Endodermal cell (in vitro differentiated cells): ENCODE results near the gene PLXNB3. TPM values are rescaled to one million over a fixed set of nuclear protein-coding genes. Genes with fewer than 3 reads are reported as not detected.
A peak's percentile ranks its signal among the peaks of the same experiment; 100 is the strongest.

Source experiments
- DNase-seq: peaks from one replicate; pipeline ENCODE4 v3.0.0-alpha.2; 2017
- H3K27ac ChIP-seq: 2 replicates; pipeline ENCODE4 v1.5.1; 2013; ENCODE audit warnings: mild to moderate bottlenecking, low read depth, low read length, moderate library complexity
- H3K27me3 ChIP-seq: 2 replicates; pipeline ENCODE4 v1.6.1; 2013; ENCODE audit warnings: mild to moderate bottlenecking, low read length, moderate library complexity; ENCODE audit not compliant: insufficient read depth, control insufficient read depth, poor library complexity, severe bottlenecking
- H3K36me3 ChIP-seq: 2 replicates; pipeline ENCODE4 v1.7.0; 2013; ENCODE audit warnings: mild to moderate bottlenecking, low read length, moderate library complexity; ENCODE audit not compliant: control insufficient read depth, insufficient read depth
- H3K4me1 ChIP-seq: one replicate; pipeline ENCODE4 v1.7.0; 2013; ENCODE audit warnings: low read length; ENCODE audit not compliant: control insufficient read depth, insufficient read depth
- H3K4me3 ChIP-seq: 2 replicates; pipeline ENCODE4 v1.5.1; 2013; ENCODE audit warnings: mild to moderate bottlenecking, low read length, moderate library complexity
- H3K9ac ChIP-seq: 2 replicates; pipeline ENCODE4 v1.6.1; 2013; ENCODE audit warnings: mild to moderate bottlenecking, low read length, moderate library complexity; ENCODE audit not compliant: poor library complexity, severe bottlenecking; ENCODE audit errors: extremely low read depth
- H3K9me3 ChIP-seq: 2 replicates; pipeline ENCODE4 v1.6.1; 2013; ENCODE audit warnings: mild to moderate bottlenecking, low read length, moderate library complexity; ENCODE audit not compliant: control insufficient read depth
- H3K27ac Mint-ChIP-seq: 2 replicates; pipeline ENCODE4 v1.8.0; 2020; ENCODE audit warnings: mixed read lengths
- H3K27me3 Mint-ChIP-seq: 2 replicates; pipeline ENCODE4 v1.8.0; 2021; ENCODE audit warnings: mild to moderate bottlenecking, mixed read lengths; ENCODE audit not compliant: insufficient read depth
- H3K36me3 Mint-ChIP-seq: 2 replicates; pipeline ENCODE4 v1.8.0; 2020; ENCODE audit warnings: low read depth, mixed read lengths
- H3K4me1 Mint-ChIP-seq: 2 replicates; pipeline ENCODE4 v1.8.0; 2020; ENCODE audit warnings: mixed read lengths
- H3K4me3 Mint-ChIP-seq: 2 replicates; pipeline ENCODE4 v1.8.0; 2020; ENCODE audit warnings: mild to moderate bottlenecking, moderate library complexity, mixed read lengths
- H3K9me3 Mint-ChIP-seq: 2 replicates; pipeline ENCODE4 v1.8.0; 2020; ENCODE audit warnings: mild to moderate bottlenecking, mixed read lengths
- WGBS, 2 experiments: methylation state at CpG; one replicate each; pipeline versions ENCODE4 v1.1.5 to v1.1.7; 2013; ENCODE audit warnings: missing lambda C conversion rate in 2 of 2, mixed read lengths in 1 of 2; ENCODE audit not compliant: insufficient coverage in 1 of 2, insufficient read length in 1 of 2; 5-methylcytosine and 5-hydroxymethylcytosine counted together
- total RNA-seq, 2 donors: library from RNA; stranded (reverse); fragmentation: NEBNext Ultra II Directional in 1 of 2; extraction: Animal tissue kit (Norgen Biotek cat#: 25700) in 1 of 2; gene quantifications; 2 replicates in 1 of 2; 3 replicates in 1 of 2; pipeline ENCODE4 v1.2.1, GENCODE V29; 2021
- TF ChIP-seq, protein P1 (sequence below): fragments of 200-600 bp; sonication (generic); conservative IDR thresholded peaks from 2 replicates; pipeline ENCODE4 v1.5.0; 2021; ENCODE audit warnings: antibody characterized with exemption, mild to moderate bottlenecking

PLXNB3 gene
- total RNA-seq, 2 donors from 2014 or later: 1.1 TPM

DNA sequence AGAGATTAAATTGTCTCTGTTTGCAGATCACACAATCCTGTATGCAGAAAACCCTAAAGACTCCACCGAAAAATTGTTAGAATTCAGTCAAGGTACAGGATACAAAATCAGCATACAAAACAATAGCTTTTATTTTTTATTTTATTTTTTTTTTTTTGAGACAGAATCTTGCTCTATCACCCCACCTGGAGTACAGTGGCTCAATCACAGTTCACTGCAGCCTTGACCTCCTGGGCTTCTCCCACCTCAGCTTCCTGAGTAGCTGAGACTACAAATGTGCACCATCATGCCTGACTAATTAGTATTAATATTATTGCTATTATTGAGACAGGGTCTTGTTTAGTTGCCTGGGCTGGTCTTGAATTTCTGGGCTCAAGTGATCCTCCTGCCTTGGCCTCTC lies 8.9 kb upstream of the PLXNB3 start:
- H3K9me3 Mint-ChIP-seq: peaks cover 73% of the 10 kb centered on the region
- H3K4me3 ChIP-seq: no peak overlapping the region
- no peak overlapping the region for H3K4me3 Mint-ChIP-seq
- no peaks in the 10 kb centered on the region for H3K4me1 ChIP-seq
- no peaks in the 10 kb centered on the region for H3K27me3 ChIP-seq
- H3K36me3 Mint-ChIP-seq: no peaks in the 10 kb centered on the region
- WGBS, 2 experiments: no CpG with 5 or more reads among the region's 1 CpG
- DNase-seq: peak; percentile 30
- peaks cover 5% of the 10 kb centered on the region for H3K9me3 ChIP-seq
- no peaks in the 10 kb centered on the region for H3K4me1 Mint-ChIP-seq
- TF ChIP-seq, protein P1, sequence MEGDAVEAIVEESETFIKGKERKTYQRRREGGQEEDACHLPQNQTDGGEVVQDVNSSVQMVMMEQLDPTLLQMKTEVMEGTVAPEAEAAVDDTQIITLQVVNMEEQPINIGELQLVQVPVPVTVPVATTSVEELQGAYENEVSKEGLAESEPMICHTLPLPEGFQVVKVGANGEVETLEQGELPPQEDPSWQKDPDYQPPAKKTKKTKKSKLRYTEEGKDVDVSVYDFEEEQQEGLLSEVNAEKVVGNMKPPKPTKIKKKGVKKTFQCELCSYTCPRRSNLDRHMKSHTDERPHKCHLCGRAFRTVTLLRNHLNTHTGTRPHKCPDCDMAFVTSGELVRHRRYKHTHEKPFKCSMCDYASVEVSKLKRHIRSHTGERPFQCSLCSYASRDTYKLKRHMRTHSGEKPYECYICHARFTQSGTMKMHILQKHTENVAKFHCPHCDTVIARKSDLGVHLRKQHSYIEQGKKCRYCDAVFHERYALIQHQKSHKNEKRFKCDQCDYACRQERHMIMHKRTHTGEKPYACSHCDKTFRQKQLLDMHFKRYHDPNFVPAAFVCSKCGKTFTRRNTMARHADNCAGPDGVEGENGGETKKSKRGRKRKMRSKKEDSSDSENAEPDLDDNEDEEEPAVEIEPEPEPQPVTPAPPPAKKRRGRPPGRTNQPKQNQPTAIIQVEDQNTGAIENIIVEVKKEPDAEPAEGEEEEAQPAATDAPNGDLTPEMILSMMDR: peak; percentile 35
- H3K27ac Mint-ChIP-seq: no peak overlapping the region
- H3K27ac ChIP-seq: no peak overlapping the region
- H3K36me3 ChIP-seq: no peaks in the 10 kb centered on the region
- peaks cover under 1% of the 10 kb centered on the region for H3K27me3 Mint-ChIP-seq
- no peak overlapping the region for H3K9ac ChIP-seq

DNA sequence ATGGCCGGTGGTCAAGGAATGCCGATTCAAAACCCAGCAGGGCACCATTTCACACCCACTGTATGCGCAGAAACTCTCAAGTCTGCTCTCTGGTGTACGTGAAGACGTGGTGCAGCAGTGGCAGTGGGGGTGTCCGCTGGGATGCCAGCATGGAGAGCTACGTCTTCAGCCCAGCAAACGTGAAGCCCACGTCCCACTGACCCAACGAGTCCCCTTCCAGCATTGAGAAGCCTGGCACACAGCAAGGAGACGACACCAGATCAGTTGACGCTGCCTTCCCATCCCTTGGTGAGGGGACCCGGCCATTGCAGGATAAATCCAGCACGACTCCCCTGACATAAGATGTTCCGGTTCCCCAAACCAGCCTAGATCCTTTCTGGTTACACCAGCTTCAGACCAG lies 2.2 kb upstream of the PLXNB3 start:
- Histone ChIP-seq H3K9me3 (no peaks in the 10 kb centered on the region), H3K27ac (no peak overlapping the region), H3K4me3 (no peak overlapping the region), H3K9ac (no peak overlapping the region), H3K4me1 (no peaks in the 10 kb centered on the region), H3K27me3 (no peaks in the 10 kb centered on the region), H3K36me3 (no peaks in the 10 kb centered on the region)
- peaks cover 5% of the 10 kb centered on the region for H3K27me3 Mint-ChIP-seq
- H3K4me3 Mint-ChIP-seq: no peak overlapping the region
- no peaks in the 10 kb centered on the region for H3K36me3 Mint-ChIP-seq
- H3K27ac Mint-ChIP-seq: no peak overlapping the region
- no peaks in the 10 kb centered on the region for H3K4me1 Mint-ChIP-seq
- DNase-seq: peak; percentile 26
- H3K9me3 Mint-ChIP-seq: peaks cover 58% of the 10 kb centered on the region
- TF ChIP-seq, protein P1: no peak
- 84 to 92% methylated on average over 7 to 15 of the region's 15 CpGs for WGBS, 2 experiments

DNA sequence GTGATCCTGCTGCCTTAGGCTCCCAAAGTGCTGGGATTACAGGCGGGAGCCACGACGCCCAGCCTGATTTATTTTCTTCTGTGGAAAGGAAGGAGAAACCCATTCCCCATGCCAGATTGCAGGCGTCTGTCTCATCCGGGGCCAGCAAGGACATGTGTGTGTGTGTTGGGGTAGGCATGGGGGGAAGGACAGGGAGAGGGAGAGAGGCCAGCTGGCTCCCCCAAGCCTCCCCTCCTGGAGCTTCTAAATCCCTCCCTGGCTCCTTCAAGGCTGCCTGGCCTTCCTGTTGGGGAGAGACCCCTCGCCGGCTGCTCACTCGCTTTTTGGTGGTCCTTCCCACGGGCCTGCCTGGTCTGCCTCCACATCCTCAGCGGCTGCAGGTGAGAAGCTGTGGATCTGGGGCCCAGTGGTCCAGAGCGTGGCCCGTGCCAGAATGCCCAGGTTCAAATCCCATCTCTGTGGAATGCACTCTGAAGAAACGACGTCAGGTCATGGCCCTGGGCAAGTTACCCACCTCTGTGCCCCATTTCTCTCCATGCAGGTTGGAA lies 1.3 kb upstream of the PLXNB3 start:
- Mint-ChIP-seq H3K36me3 (no peaks in the 10 kb centered on the region), H3K27ac (no peak overlapping the region), H3K4me3 (no peak overlapping the region), H3K9me3 (peaks cover 51% of the 10 kb centered on the region), H3K4me1 (no peaks in the 10 kb centered on the region), H3K27me3 (peaks cover 5% of the 10 kb centered on the region)
- 93% methylated on average over 12 of the region's 14 CpGs; no CpG with 5 or more reads in 1 of the 2 experiments for WGBS, 2 experiments
- DNase-seq: peak; percentile 26
- TF ChIP-seq, protein P1: no peak
- Histone ChIP-seq H3K27me3 (no peaks in the 10 kb centered on the region), H3K36me3 (no peaks in the 10 kb centered on the region), H3K4me3 (no peak overlapping the region), H3K9ac (no peak overlapping the region), H3K4me1 (no peaks in the 10 kb centered on the region), H3K27ac (no peak overlapping the region), H3K9me3 (no peaks in the 10 kb centered on the region)
